Nephron (organoid): ENCODE results near the gene CCM2L.

Source experiments
- H3K27ac Mint-ChIP-seq, 3 experiments: 2 replicates each; pipeline ENCODE4 v1.8.0; 2020; ENCODE audit warnings: mixed read lengths in 3 of 3, mild to moderate bottlenecking in 2 of 3, moderate library complexity in 1 of 3
- H3K27me3 Mint-ChIP-seq: 2 replicates; pipeline ENCODE4 v1.8.0; 2021; ENCODE audit warnings: low read depth, mild to moderate bottlenecking, moderate library complexity, mixed read lengths
- H3K36me3 Mint-ChIP-seq: 2 replicates; pipeline ENCODE4 v1.8.0; 2020; ENCODE audit warnings: low read depth, mixed read lengths
- H3K4me1 Mint-ChIP-seq: 2 replicates; pipeline ENCODE4 v1.8.0; 2020; ENCODE audit warnings: mixed read lengths
- H3K4me3 Mint-ChIP-seq, 3 experiments: 2 replicates each; pipeline ENCODE4 v1.8.0; 2020; ENCODE audit warnings: mild to moderate bottlenecking in 3 of 3, mixed read lengths in 3 of 3, moderate library complexity in 2 of 3
- H3K9me3 Mint-ChIP-seq: 2 replicates; pipeline ENCODE4 v1.8.0; 2020; ENCODE audit warnings: mixed read lengths
- CTCF ChIP-seq, 3 experiments: fragments of 200-600 bp; sonication (generic); IDR thresholded peaks; one replicate each; pipeline ENCODE4 v1.5.0; 2021; ENCODE audit warnings: antibody characterized with exemption in 3 of 3; ENCODE audit not compliant: unreplicated experiment in 3 of 3

The CCM2L gene

DNA sequence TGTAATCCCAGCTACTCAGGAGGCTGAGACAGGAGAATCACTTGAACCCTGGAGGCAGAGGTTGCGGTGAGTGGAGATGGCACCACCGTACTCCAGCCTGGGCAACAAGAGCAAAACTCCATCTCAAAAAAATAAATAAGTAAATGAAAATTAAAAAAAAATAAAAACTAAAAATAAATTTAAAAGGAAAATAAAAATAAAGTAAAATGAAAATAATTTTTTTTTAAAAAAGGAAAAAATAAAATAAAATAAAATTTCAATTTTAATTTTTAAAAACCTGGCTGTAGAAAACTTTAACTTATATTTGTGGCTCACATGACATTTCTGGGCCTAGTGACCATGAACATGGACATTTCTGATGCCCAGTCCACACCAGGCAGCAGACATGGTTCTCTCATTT lies 57.9 kb downstream of the CCM2L start:
- Mint-ChIP-seq H3K4me1 (no peaks in the 10 kb centered on the region), H3K36me3 (no peaks in the 10 kb centered on the region), H3K27me3 (peaks cover 4% of the 10 kb centered on the region), H3K4me3 (no peak overlapping the region), H3K9me3 (peaks cover 2% of the 10 kb centered on the region), H3K27ac (no peak overlapping the region)
- TF ChIP-seq CTCF (IDR thresholded peaks at IDR 0.05; ENCODE audit: unreplicated experiment in 3 of 3) = no peak

GRCh38 chr20:32069711-32070110 lies 59.5 kb downstream of the CCM2L start:
- H3K4me1 Mint-ChIP-seq = no peaks in the 10 kb centered on the region
- peaks cover 4% of the 10 kb centered on the region for H3K27me3 Mint-ChIP-seq
- no peak overlapping the region for H3K4me3 Mint-ChIP-seq
- no peak for TF ChIP-seq CTCF (IDR thresholded peaks at IDR 0.05; ENCODE audit: unreplicated experiment in 3 of 3)
- no peak overlapping the region for H3K27ac Mint-ChIP-seq
- peaks cover 2% of the 10 kb centered on the region for H3K9me3 Mint-ChIP-seq
- no peaks in the 10 kb centered on the region for H3K36me3 Mint-ChIP-seq

- no peak for TF ChIP-seq CTCF (IDR thresholded peaks at IDR 0.05; ENCODE audit: unreplicated experiment in 3 of 3)
- Mint-ChIP-seq H3K27me3 (peaks cover 9% of the 10 kb centered on the region), H3K27ac (no peak overlapping the region), H3K4me1 (no peaks in the 10 kb centered on the region), H3K4me3 (no peak overlapping the region), H3K9me3 (peaks cover 2% of the 10 kb centered on the region), H3K36me3 (no peaks in the 10 kb centered on the region)
Observed at GRCh38 chr20:32070282-32070681, 60.0 kb downstream of the CCM2L start.

GRCh38 chr20:32070690-32071213 lies 60.5 kb downstream of the CCM2L start:
- TF ChIP-seq CTCF (IDR thresholded peaks at IDR 0.05; ENCODE audit: unreplicated experiment in 3 of 3) = no peak
- H3K27ac Mint-ChIP-seq = no peak overlapping the region
- no peak overlapping the region for H3K4me3 Mint-ChIP-seq
- no peaks in the 10 kb centered on the region for H3K36me3 Mint-ChIP-seq
- H3K9me3 Mint-ChIP-seq = peaks cover 2% of the 10 kb centered on the region
- no peaks in the 10 kb centered on the region for H3K4me1 Mint-ChIP-seq
- peaks cover 9% of the 10 kb centered on the region for H3K27me3 Mint-ChIP-seq

DNA sequence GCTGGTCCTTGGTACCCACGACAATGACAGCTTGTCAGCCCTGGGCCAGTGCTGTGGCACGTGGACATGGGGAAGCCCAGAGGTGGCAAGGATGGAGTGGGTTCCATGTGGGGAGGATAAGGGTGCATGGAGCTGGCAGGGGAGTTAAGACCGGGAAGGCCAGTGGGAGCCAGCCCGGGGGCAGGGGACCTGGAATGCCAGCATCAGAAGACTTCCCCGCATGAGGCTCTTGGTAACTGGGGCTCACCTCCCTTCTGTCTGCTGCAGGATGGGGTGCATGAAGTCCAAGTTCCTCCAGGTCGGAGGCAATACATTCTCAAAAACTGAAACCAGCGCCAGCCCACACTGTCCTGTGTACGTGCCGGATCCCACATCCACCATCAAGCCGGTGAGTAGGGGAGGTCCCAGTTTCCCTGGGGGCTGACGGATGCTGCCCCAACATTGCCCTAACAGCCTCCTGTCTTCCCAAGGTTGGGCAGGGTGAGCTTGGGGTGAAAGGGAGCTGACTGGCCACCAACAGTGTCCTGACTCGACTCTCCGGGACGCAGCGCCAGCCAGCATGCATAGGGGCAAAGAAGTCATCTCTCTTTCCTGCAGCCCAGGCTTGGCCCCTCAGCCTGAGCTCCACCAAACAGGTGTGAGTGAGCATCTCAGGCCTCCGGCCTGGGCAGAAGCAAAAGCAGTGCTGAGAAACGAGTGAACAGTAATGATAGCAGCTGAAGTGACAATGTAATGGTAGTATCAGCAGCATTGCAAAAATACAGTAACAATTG lies 61.3 kb downstream of the CCM2L start:
- Mint-ChIP-seq H3K36me3 (no peaks in the 10 kb centered on the region), H3K4me1 (no peaks in the 10 kb centered on the region), H3K27me3 (peaks cover 11% of the 10 kb centered on the region), H3K4me3 (no peak overlapping the region), H3K27ac (no peak overlapping the region), H3K9me3 (peaks cover 2% of the 10 kb centered on the region)
- no peak for TF ChIP-seq CTCF (IDR thresholded peaks at IDR 0.05; ENCODE audit: unreplicated experiment in 3 of 3)
